CD4-positive, CD25-positive, alpha-beta regulatory T cell (primary cell): ENCODE results near the gene EFNB1. TPM values are rescaled to one million over a fixed set of nuclear protein-coding genes. Genes with fewer than 3 reads are reported as not detected.

Source experiments
- ATAC-seq, 2 donors: fragments of 150-1000 bp; cut with Tn5 transposase; one replicate each; pipeline ENCODE4 v1.10.0; 2021; ENCODE audit warnings: low read depth in 2 of 2, moderate number of reproducible peaks in 2 of 2, moderate library complexity in 1 of 2
- DNase-seq, 3 donors: peaks; one replicate each; pipeline versions ENCODE4 v3.0.0 to v3.0.0-alpha.2; 2012 to 2022; ENCODE audit warnings: mixed read lengths in 1 of 3
- H3K27ac ChIP-seq: one replicate; pipeline ENCODE4 v1.7.0; 2013; ENCODE audit warnings: mild to moderate bottlenecking, low read length; ENCODE audit not compliant: insufficient read depth, poor library complexity, severe bottlenecking
- H3K27me3 ChIP-seq: one replicate; pipeline ENCODE4 v1.7.0; 2013; ENCODE audit warnings: low read length; ENCODE audit not compliant: control insufficient read depth, insufficient read depth
- H3K36me3 ChIP-seq: one replicate; pipeline ENCODE4 v1.7.0; 2013; ENCODE audit warnings: mild to moderate bottlenecking, low read length, moderate library complexity; ENCODE audit not compliant: control insufficient read depth, insufficient read depth
- H3K4me1 ChIP-seq: 2 replicates; pipeline ENCODE4 v1.7.0; 2013; ENCODE audit warnings: mild to moderate bottlenecking, low read length; ENCODE audit not compliant: insufficient read depth, control insufficient read depth, poor library complexity, severe bottlenecking
- H3K4me3 ChIP-seq: one replicate; pipeline ENCODE4 v1.7.0; 2013; ENCODE audit warnings: low read depth, mild to moderate bottlenecking, low read length, moderate library complexity
- H3K9me3 ChIP-seq, 2 experiments: 1 replicate in 1 of 2; 2 replicates in 1 of 2; pipeline ENCODE4 v1.7.0; 2013; ENCODE audit warnings: low read length in 2 of 2, mild to moderate bottlenecking in 1 of 2, moderate library complexity in 1 of 2; ENCODE audit not compliant: control insufficient read depth in 2 of 2
- H3K27ac Mint-ChIP-seq, 3 donors: one replicate each; pipeline ENCODE4 v1.8.0; 2020 to 2022; ENCODE audit warnings: mild to moderate bottlenecking in 3 of 3, mixed read lengths in 3 of 3, moderate library complexity in 2 of 3
- H3K27me3 Mint-ChIP-seq: one replicate; pipeline ENCODE4 v1.8.0; 2022; ENCODE audit warnings: mild to moderate bottlenecking, mixed read lengths
- H3K36me3 Mint-ChIP-seq: one replicate; pipeline ENCODE4 v1.8.0; 2020; ENCODE audit warnings: mixed read lengths
- H3K4me1 Mint-ChIP-seq, 4 donors: one replicate each; pipeline ENCODE4 v1.8.0; 2020 to 2022; ENCODE audit warnings: mixed read lengths in 4 of 4, mild to moderate bottlenecking in 1 of 4
- H3K4me3 Mint-ChIP-seq, 4 donors: one replicate each; pipeline ENCODE4 v1.8.0; 2020 to 2022; ENCODE audit warnings: mild to moderate bottlenecking in 4 of 4, mixed read lengths in 4 of 4, moderate library complexity in 3 of 4
- H3K9me3 Mint-ChIP-seq, 7 donors: one replicate each; pipeline ENCODE4 v1.8.0; 2020 to 2022; ENCODE audit warnings: mixed read lengths in 7 of 7, mild to moderate bottlenecking in 3 of 7, moderate library complexity in 2 of 7
- polyA plus RNA-seq, 4 donors: library from polyadenylated mRNA; unstranded; fragments of 300-500 nt; fragmentation: Illumina TruSeq; gene quantifications; one replicate each; pipeline ENCODE4 v1.2.3, GENCODE V29; 2021
- total RNA-seq: library from RNA; stranded (reverse); gene quantifications from one replicate; pipeline ENCODE4 v1.2.3, GENCODE V29; 2022

The EFNB1 gene
- total and polyA plus RNA-seq, 5 donors from 2014 or later, result 1.8 to 3.7 (median 3.3) TPM

GRCh38 chrX:68878977-68879645 is 50.3 kb downstream of the EFNB1 start:
- Histone ChIP-seq H3K36me3 (no peaks in the 10 kb centered on the region), H3K9me3 (no peaks in the 10 kb centered on the region), H3K4me3 (no peak overlapping the region), H3K27ac (no peak overlapping the region), H3K27me3 (no peaks in the 10 kb centered on the region), H3K4me1 (no peaks in the 10 kb centered on the region)
- ATAC-seq (no peak), DNase-seq (no peak)
- H3K27ac Mint-ChIP-seq, result no peak overlapping the region
- no peaks in the 10 kb centered on the region for H3K9me3 Mint-ChIP-seq
- H3K36me3 Mint-ChIP-seq, result no peaks in the 10 kb centered on the region
- H3K4me3 Mint-ChIP-seq, result no peak overlapping the region
- no peaks in the 10 kb centered on the region for H3K4me1 Mint-ChIP-seq
- H3K27me3 Mint-ChIP-seq, result peaks cover 2% of the 10 kb centered on the region

GRCh38 chrX:68880846-68881552 is 52.2 kb downstream of the EFNB1 start:
- Histone ChIP-seq H3K27ac (no peak overlapping the region), H3K27me3 (no peaks in the 10 kb centered on the region), H3K4me3 (no peak overlapping the region), H3K9me3 (no peaks in the 10 kb centered on the region), H3K4me1 (no peaks in the 10 kb centered on the region), H3K36me3 (no peaks in the 10 kb centered on the region)
- H3K27me3 Mint-ChIP-seq, result no peaks in the 10 kb centered on the region
- no peak overlapping the region for H3K4me3 Mint-ChIP-seq
- H3K9me3 Mint-ChIP-seq, result no peaks in the 10 kb centered on the region
- no peak for ATAC-seq
- DNase-seq, result no peak
- H3K27ac Mint-ChIP-seq, result no peak overlapping the region
- no peaks in the 10 kb centered on the region for H3K4me1 Mint-ChIP-seq
- no peaks in the 10 kb centered on the region for H3K36me3 Mint-ChIP-seq

- no peaks in the 10 kb centered on the region for H3K36me3 ChIP-seq
- no peak for ATAC-seq
- no peak overlapping the region for H3K27ac ChIP-seq
- H3K4me3 ChIP-seq, result no peak overlapping the region
- Mint-ChIP-seq H3K4me1 (no peaks in the 10 kb centered on the region), H3K36me3 (no peaks in the 10 kb centered on the region), H3K9me3 (no peaks in the 10 kb centered on the region), H3K27ac (no peak overlapping the region), H3K27me3 (no peaks in the 10 kb centered on the region), H3K4me3 (no peak overlapping the region)
- H3K4me1 ChIP-seq, result no peaks in the 10 kb centered on the region
- no peaks in the 10 kb centered on the region for H3K9me3 ChIP-seq
- no peak for DNase-seq
- no peaks in the 10 kb centered on the region for H3K27me3 ChIP-seq
Observed at GRCh38 chrX:68881911-68882310, 53.1 kb downstream of the EFNB1 start.

- no peak overlapping the region for H3K4me3 Mint-ChIP-seq
- ATAC-seq (no peak), DNase-seq (no peak)
- no peaks in the 10 kb centered on the region for H3K9me3 ChIP-seq
- no peaks in the 10 kb centered on the region for H3K36me3 ChIP-seq
- H3K27ac ChIP-seq, result no peak overlapping the region
- H3K36me3 Mint-ChIP-seq, result no peaks in the 10 kb centered on the region
- no peaks in the 10 kb centered on the region for H3K27me3 ChIP-seq
- H3K4me1 Mint-ChIP-seq, result no peaks in the 10 kb centered on the region
- no peaks in the 10 kb centered on the region for H3K4me1 ChIP-seq
- H3K27me3 Mint-ChIP-seq, result no peaks in the 10 kb centered on the region
- H3K9me3 Mint-ChIP-seq, result no peaks in the 10 kb centered on the region
- no peak overlapping the region for H3K4me3 ChIP-seq
- H3K27ac Mint-ChIP-seq, result peak overlapping the region in 1 of 3 donors; percentile 33
Observed at GRCh38 chrX:68883800-68884199, 55.0 kb downstream of the EFNB1 start.

- Histone ChIP-seq H3K9me3 (no peaks in the 10 kb centered on the region), H3K36me3 (no peaks in the 10 kb centered on the region), H3K4me1 (no peaks in the 10 kb centered on the region), H3K27ac (no peak overlapping the region), H3K4me3 (no peak overlapping the region), H3K27me3 (no peaks in the 10 kb centered on the region)
- H3K9me3 Mint-ChIP-seq, result peaks cover 0 to 2% (median 0%) of the 10 kb centered on the region in 7 donors
- no peaks in the 10 kb centered on the region for H3K27me3 Mint-ChIP-seq
- ATAC-seq (no peak), DNase-seq (no peak)
- peaks cover 0 to 4% (median 0%) of the 10 kb centered on the region in 4 donors for H3K4me1 Mint-ChIP-seq
- H3K27ac Mint-ChIP-seq, result no peak overlapping the region
- no peaks in the 10 kb centered on the region for H3K36me3 Mint-ChIP-seq
- no peak overlapping the region for H3K4me3 Mint-ChIP-seq
Observed at GRCh38 chrX:68889249-68889648, 60.4 kb downstream of the EFNB1 start.

Other genes with a start within 250 kb of the EFNB1 start
- gene STARD8, start 181.4 kb upstream of the EFNB1 start, total RNA-seq, result 0.57 TPM
- under 1 TPM in 1 of 4 donors, not detected in 3; 0.21 TPM for gene STARD8, start 181.4 kb upstream of the EFNB1 start, polyA plus RNA-seq